ENCODE data around the gene TUBA4A. TPM values are rescaled to one million over a fixed set of nuclear protein-coding genes. Genes with fewer than 3 reads are reported as not detected.
A peak's percentile ranks its signal among the peaks of the same experiment; 100 is the strongest.

The TUBA4A gene
- total and polyA plus RNA-seq, 12 donors: 13.4 to 741 (median 27.0) TPM

DNA sequence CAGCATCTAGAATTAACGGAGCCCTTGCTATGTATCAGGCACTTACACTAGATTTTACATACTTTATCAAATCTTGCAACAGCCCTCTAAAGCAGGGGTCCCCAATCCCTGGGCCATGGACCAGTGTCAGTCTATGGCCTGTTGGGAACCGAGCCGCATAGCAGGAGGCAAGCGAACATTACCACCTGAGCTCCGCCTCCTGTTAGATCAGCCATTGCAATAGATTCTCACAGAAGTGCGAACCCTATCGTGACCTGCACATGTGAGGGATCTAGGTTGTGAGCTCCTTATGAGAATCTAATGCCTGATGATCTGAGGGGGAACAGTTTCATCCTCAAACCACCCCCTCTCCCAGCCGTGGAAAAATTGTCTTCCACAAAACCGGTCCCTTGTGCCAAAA lies 38.9 kb upstream of the TUBA4A start:
- H3K4me3 ChIP-seq: no peak overlapping the region
- H3K36me3 ChIP-seq (replicated peaks in 1 of 2): no peaks in the 10 kb centered on the region
- no peak overlapping the region for H3K27ac ChIP-seq
- H3K9me3 ChIP-seq (replicated peaks in 1 of 3): no peaks in the 10 kb centered on the region
- TF ChIP-seq, protein P1, sequence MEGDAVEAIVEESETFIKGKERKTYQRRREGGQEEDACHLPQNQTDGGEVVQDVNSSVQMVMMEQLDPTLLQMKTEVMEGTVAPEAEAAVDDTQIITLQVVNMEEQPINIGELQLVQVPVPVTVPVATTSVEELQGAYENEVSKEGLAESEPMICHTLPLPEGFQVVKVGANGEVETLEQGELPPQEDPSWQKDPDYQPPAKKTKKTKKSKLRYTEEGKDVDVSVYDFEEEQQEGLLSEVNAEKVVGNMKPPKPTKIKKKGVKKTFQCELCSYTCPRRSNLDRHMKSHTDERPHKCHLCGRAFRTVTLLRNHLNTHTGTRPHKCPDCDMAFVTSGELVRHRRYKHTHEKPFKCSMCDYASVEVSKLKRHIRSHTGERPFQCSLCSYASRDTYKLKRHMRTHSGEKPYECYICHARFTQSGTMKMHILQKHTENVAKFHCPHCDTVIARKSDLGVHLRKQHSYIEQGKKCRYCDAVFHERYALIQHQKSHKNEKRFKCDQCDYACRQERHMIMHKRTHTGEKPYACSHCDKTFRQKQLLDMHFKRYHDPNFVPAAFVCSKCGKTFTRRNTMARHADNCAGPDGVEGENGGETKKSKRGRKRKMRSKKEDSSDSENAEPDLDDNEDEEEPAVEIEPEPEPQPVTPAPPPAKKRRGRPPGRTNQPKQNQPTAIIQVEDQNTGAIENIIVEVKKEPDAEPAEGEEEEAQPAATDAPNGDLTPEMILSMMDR (IDR thresholded peaks at IDR 0.05): no peak
- no peak for TF ChIP-seq POLR2A (IDR thresholded peaks at IDR 0.05)
- no peaks in the 10 kb centered on the region for H3K27me3 ChIP-seq
- peak in 3 of 7 donors; percentile 12 to 47 (median 20) for DNase-seq
- WGBS, 4 donors: 83 to 91% (median 89%) methylated on average over 6 to 9 of the region's 9 CpGs
- H3K4me1 ChIP-seq (replicated peaks in 1 of 2): peaks cover 0 to 13% of the 10 kb centered on the region in 2 donors
- intact Hi-C loops (cut with DNase I): loop anchor here (10.0 kb wide), 1 partner anchor 48 kb away; the partner anchor contains the start of genes GLB1L (in 2 of the 2) and STK16 (in 2 of the 2)

DNA sequence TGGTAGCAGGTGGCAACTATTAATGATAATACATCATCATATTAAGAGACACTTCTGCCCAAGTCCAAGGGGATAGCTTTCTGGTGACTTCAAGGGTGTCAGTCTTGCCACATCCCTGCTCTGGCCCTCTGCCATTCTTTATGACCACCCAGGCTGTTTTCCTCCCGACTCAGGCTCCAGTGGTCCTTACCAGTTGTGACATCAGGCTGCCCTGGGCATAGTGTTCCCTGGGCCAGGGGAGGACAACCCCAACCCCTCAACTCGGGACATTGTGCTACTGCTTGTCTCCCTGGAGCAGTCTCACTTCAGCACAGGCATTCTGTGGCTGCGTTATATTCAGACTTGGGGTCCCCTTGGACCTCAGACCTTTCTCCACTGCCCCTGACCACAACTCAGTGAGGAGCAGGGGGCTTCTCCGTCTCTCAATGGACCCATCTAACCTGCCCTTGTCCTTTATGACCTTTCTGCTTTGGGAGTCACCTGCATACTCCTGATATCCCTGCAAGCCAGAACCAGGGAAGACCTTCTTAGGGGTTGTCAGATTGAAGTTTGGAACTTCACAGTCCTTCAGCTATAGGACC lies 38.3 kb upstream of the TUBA4A start:
- peak in 2 of 7 donors; percentile 15 to 47 for DNase-seq
- WGBS, 4 donors: 62 to 75% (median 72%) methylated on average over 4 of the region's 4 CpGs
- H3K27ac ChIP-seq: no peak overlapping the region
- no peak overlapping the region for H3K4me3 ChIP-seq
- H3K9me3 ChIP-seq (replicated peaks in 1 of 3): no peaks in the 10 kb centered on the region
- TF ChIP-seq POLR2A (IDR thresholded peaks at IDR 0.05): no peak
- TF ChIP-seq, protein P1 (IDR thresholded peaks at IDR 0.05): no peak
- intact Hi-C loops (cut with DNase I): loop anchor here (2.0 to 10.0 kb wide), 2 partner anchors 47 to 135 kb away; partner anchors contain the start of genes GLB1L (in 2 of the 2) and STK16 (in 2 of the 2)
- no peaks in the 10 kb centered on the region for H3K27me3 ChIP-seq
- peaks cover 0 to 13% of the 10 kb centered on the region in 2 donors for H3K4me1 ChIP-seq (replicated peaks in 1 of 2)
- H3K36me3 ChIP-seq (replicated peaks in 1 of 2): no peaks in the 10 kb centered on the region

- Histone ChIP-seq H3K27me3 (no peaks in the 10 kb centered on the region), H3K9me3 (replicated peaks in 1 of 3) (no peaks in the 10 kb centered on the region), H3K4me3 (no peak overlapping the region), H3K27ac (no peak overlapping the region), H3K4me1 (replicated peaks in 1 of 2) (peaks cover 0 to 13% of the 10 kb centered on the region in 2 donors), H3K36me3 (replicated peaks in 1 of 2) (no peaks in the 10 kb centered on the region)
- TF ChIP-seq, protein P1 (IDR thresholded peaks at IDR 0.05): no peak
- TF ChIP-seq POLR2A (IDR thresholded peaks at IDR 0.05): no peak
- WGBS, 4 donors: 81 to 90% (median 84%) methylated on average over 7 of the region's 7 CpGs
- DNase-seq: peak in 2 of 7 donors; percentile 18 to 36
- intact Hi-C loops (cut with DNase I): loop anchor here (2.0 to 10.0 kb wide), 2 partner anchors 47 to 135 kb away; partner anchors contain the start of genes GLB1L (in 2 of the 2) and STK16 (in 2 of the 2)
These were observed 37.7 kb upstream of the TUBA4A start for GRCh38 chr2:219291394-219291793.

GRCh38 chr2:219290381-219291171 lies 36.9 kb upstream of the TUBA4A start:
- H3K27me3 ChIP-seq: no peaks in the 10 kb centered on the region
- no peak overlapping the region for H3K27ac ChIP-seq
- H3K4me3 ChIP-seq: no peak overlapping the region
- no peak for DNase-seq
- peaks cover 0 to 15% of the 10 kb centered on the region in 2 donors for H3K4me1 ChIP-seq (replicated peaks in 1 of 2)
- H3K9me3 ChIP-seq (replicated peaks in 1 of 3): no peaks in the 10 kb centered on the region
- intact Hi-C loops (cut with DNase I): loop anchor here (2.0 to 10.0 kb wide), 2 partner anchors 46 to 134 kb away; partner anchors contain the start of genes GLB1L (in 2 of the 2) and STK16 (in 2 of the 2)
- peaks cover 0 to 3% of the 10 kb centered on the region in 2 donors for H3K36me3 ChIP-seq (replicated peaks in 1 of 2)
- WGBS, 4 donors: 83 to 89% (median 87%) methylated on average over 15 to 16 of the region's 16 CpGs
- TF ChIP-seq, protein P1 (IDR thresholded peaks at IDR 0.05): no peak
- TF ChIP-seq POLR2A (IDR thresholded peaks at IDR 0.05): no peak
